PC-9 (cell line): ENCODE measurements around the gene CCDC88C. TPM values are rescaled to one million over a fixed set of nuclear protein-coding genes. Genes with fewer than 3 reads are reported as not detected.

Experiments used
- BruUV-seq: library from RNA; stranded (reverse); fragments of 400-500 nt; replicated peaks from 2 replicates; lab custom pipeline; 2021; lab: Mats Ljungman, UMichigan
- CTCF ChIA-PET: fragments of 300-600 bp; sonication (Branson Sonifier 250); formaldehyde crosslinking; loops from one replicate; lab custom pipeline; 2022; ENCODE audit warnings: antibody characterized with exemption; lab: Charles Lee
- POLR2A ChIA-PET: fragments of 300-600 bp; sonication (Branson Sonifier 250); formaldehyde crosslinking; loops from one replicate; lab custom pipeline; 2022; ENCODE audit warnings: antibody characterized with exemption; ENCODE audit not compliant: unreplicated experiment; lab: Charles Lee
- DNase-seq, 2 experiments: peaks; one replicate each; pipeline versions ENCODE4 v3.0.0 to v3.0.0-alpha.2; 2015 to 2022; ENCODE audit warnings: mixed read lengths in 1 of 2
- H2AFZ ChIP-seq: fragments of 200-600 bp; sonication (generic); 2 replicates; pipeline ENCODE4 v1.8.1; 2017; ENCODE audit warnings: antibody characterized with exemption
- H3F3A ChIP-seq: fragments of 200-600 bp; sonication (generic); 2 replicates; pipeline ENCODE4 v1.8.1; 2017; ENCODE audit warnings: antibody characterized with exemption, mild to moderate bottlenecking, low read depth; ENCODE audit not compliant: insufficient read depth
- H3K27ac ChIP-seq: fragments of 200-600 bp; sonication (generic); 2 replicates; pipeline ENCODE4 v1.6.1; 2016; ENCODE audit warnings: mixed run types
- H3K27me3 ChIP-seq: fragments of 200-600 bp; sonication (generic); 2 replicates; pipeline ENCODE4 v1.6.1; 2016; ENCODE audit warnings: low read depth, mixed run types; ENCODE audit not compliant: insufficient read depth
- H3K36me3 ChIP-seq: fragments of 200-600 bp; sonication (generic); 2 replicates; pipeline ENCODE4 v1.6.1; 2016; ENCODE audit warnings: low read depth, mixed run types
- H3K4me1 ChIP-seq: fragments of 200-600 bp; sonication (generic); replicated peaks from 2 replicates; pipeline ENCODE4 v1.6.1; 2016; ENCODE audit warnings: mixed run types; ENCODE audit not compliant: insufficient read depth
- H3K4me2 ChIP-seq: fragments of 200-600 bp; sonication (generic); 2 replicates; pipeline ENCODE4 v1.6.1; 2017; ENCODE audit warnings: mixed run types
- H3K4me3 ChIP-seq: fragments of 200-600 bp; sonication (generic); 2 replicates; pipeline ENCODE4 v1.6.1; 2016; ENCODE audit warnings: mixed run types
- H3K79me2 ChIP-seq: fragments of 200-600 bp; sonication (generic); 2 replicates; pipeline ENCODE4 v1.6.1; 2017; ENCODE audit warnings: low read depth, mixed run types
- H3K9me2 ChIP-seq: fragments of 200-600 bp; sonication (generic); 2 replicates; pipeline ENCODE4 v1.8.1; 2017; ENCODE audit warnings: mild to moderate bottlenecking; ENCODE audit not compliant: insufficient read depth
- H3K9me3 ChIP-seq: fragments of 200-600 bp; sonication (generic); 2 replicates; pipeline ENCODE4 v1.8.1; 2016; ENCODE audit warnings: low read depth; ENCODE audit not compliant: insufficient read depth
- H4K20me1 ChIP-seq: fragments of 200-600 bp; sonication (generic); 2 replicates; pipeline ENCODE4 v1.8.1; 2017; ENCODE audit not compliant: insufficient read depth
- EZH2 ChIP-seq: fragments of 200-600 bp; sonication (generic); IDR thresholded peaks from 2 replicates; pipeline ENCODE4 v1.8.0; 2017; ENCODE audit warnings: antibody characterized with exemption, low read depth
- intact Hi-C: fragments of 100-400 bp; cut with micrococcal nuclease; formaldehyde crosslinking; loops from one replicate; pipeline ENCODE4 v1.10.0; 2022; ENCODE audit not compliant: unreplicated experiment
- total RNA-seq: library from RNA; stranded (reverse); gene quantifications from 2 replicates; pipeline ENCODE4 v1.2.3, GENCODE V29; 2021
- TF ChIP-seq, protein P1 (sequence below): fragments of 200-600 bp; sonication (generic); conservative IDR thresholded peaks from 2 replicates; pipeline ENCODE4 v1.6.1; 2017; ENCODE audit warnings: mixed run types, antibody characterized with exemption, mild to moderate bottlenecking, moderate library complexity

Gene CCDC88C
- total RNA-seq, 1 experiment from 2014 or later: 7.4 TPM

GRCh38 chr14:91232052-91232451 is 185.6 kb downstream of the CCDC88C start:
- ChIA-PET POLR2A (no interaction called here), CTCF (no interaction called here)
- H3K9me2 ChIP-seq: no peaks in the 10 kb centered on the region
- H3K4me1 ChIP-seq: peaks cover 15% of the 10 kb centered on the region
- no peak for TF ChIP-seq EZH2
- TF ChIP-seq, protein P1, sequence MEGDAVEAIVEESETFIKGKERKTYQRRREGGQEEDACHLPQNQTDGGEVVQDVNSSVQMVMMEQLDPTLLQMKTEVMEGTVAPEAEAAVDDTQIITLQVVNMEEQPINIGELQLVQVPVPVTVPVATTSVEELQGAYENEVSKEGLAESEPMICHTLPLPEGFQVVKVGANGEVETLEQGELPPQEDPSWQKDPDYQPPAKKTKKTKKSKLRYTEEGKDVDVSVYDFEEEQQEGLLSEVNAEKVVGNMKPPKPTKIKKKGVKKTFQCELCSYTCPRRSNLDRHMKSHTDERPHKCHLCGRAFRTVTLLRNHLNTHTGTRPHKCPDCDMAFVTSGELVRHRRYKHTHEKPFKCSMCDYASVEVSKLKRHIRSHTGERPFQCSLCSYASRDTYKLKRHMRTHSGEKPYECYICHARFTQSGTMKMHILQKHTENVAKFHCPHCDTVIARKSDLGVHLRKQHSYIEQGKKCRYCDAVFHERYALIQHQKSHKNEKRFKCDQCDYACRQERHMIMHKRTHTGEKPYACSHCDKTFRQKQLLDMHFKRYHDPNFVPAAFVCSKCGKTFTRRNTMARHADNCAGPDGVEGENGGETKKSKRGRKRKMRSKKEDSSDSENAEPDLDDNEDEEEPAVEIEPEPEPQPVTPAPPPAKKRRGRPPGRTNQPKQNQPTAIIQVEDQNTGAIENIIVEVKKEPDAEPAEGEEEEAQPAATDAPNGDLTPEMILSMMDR: no peak
- no peaks in the 10 kb centered on the region for H3K36me3 ChIP-seq
- H3K79me2 ChIP-seq: no peaks in the 10 kb centered on the region
- H3K27me3 ChIP-seq: no peaks in the 10 kb centered on the region
- H3K27ac ChIP-seq: no peak overlapping the region
- peaks cover 9% of the 10 kb centered on the region; the same call in 1 of the 2 replicates for H3F3A ChIP-seq
- no peak overlapping the region for H2AFZ ChIP-seq
- no TSS peak for BruUV-seq
- no peaks in the 10 kb centered on the region for H3K9me3 ChIP-seq
- intact Hi-C loops: no loop called here
- H3K4me2 ChIP-seq: no peak overlapping the region
- no peaks in the 10 kb centered on the region for H4K20me1 ChIP-seq
- no peak overlapping the region for H3K4me3 ChIP-seq
- DNase-seq: no peak

GRCh38 chr14:91231446-91231845 is 186.2 kb downstream of the CCDC88C start:
- POLR2A ChIA-PET: no interaction called here
- intact Hi-C loops: no loop called here

GRCh38 chr14:91230397-91231035 is 187.1 kb downstream of the CCDC88C start:
- no peaks in the 10 kb centered on the region for H3K9me3 ChIP-seq
- H3K36me3 ChIP-seq: no peaks in the 10 kb centered on the region
- no peak overlapping the region for H3K4me3 ChIP-seq
- H3K79me2 ChIP-seq: no peaks in the 10 kb centered on the region
- no peak overlapping the region for H3K4me2 ChIP-seq
- intact Hi-C loops: no loop called here
- peaks cover 9% of the 10 kb centered on the region; the same call in 1 of the 2 replicates for H3F3A ChIP-seq
- no peak overlapping the region for H3K27ac ChIP-seq
- TF ChIP-seq, protein P1: no peak
- TF ChIP-seq EZH2: no peak
- H3K27me3 ChIP-seq: no peaks in the 10 kb centered on the region
- DNase-seq: no peak
- BruUV-seq: no TSS peak
- no peak overlapping the region for H2AFZ ChIP-seq
- H3K9me2 ChIP-seq: no peaks in the 10 kb centered on the region
- H3K4me1 ChIP-seq: peaks cover 15% of the 10 kb centered on the region
- no peaks in the 10 kb centered on the region for H4K20me1 ChIP-seq
- CTCF ChIA-PET: no interaction called here
- POLR2A ChIA-PET: no interaction called here

More at GRCh38 chr14:91231446-91231845, 186.2 kb downstream of the CCDC88C start:
- Histone ChIP-seq H3F3A (peaks cover 9% of the 10 kb centered on the region; the same call in 1 of the 2 replicates), H4K20me1 (no peaks in the 10 kb centered on the region), H3K79me2 (no peaks in the 10 kb centered on the region), H3K27ac (no peak overlapping the region), H2AFZ (no peak overlapping the region), H3K4me3 (no peak overlapping the region), H3K36me3 (no peaks in the 10 kb centered on the region), H3K9me2 (no peaks in the 10 kb centered on the region), H3K4me1 (peaks cover 15% of the 10 kb centered on the region), H3K27me3 (no peaks in the 10 kb centered on the region), H3K4me2 (no peak overlapping the region), H3K9me3 (no peaks in the 10 kb centered on the region)
- DNase-seq: no peak
- TF ChIP-seq, protein P1: no peak
- TF ChIP-seq EZH2: no peak
- no TSS peak for BruUV-seq
- CTCF ChIA-PET: no interaction called here
